Central memory CD8-positive, alpha-beta T cell (primary cell): ENCODE measurements around the gene TMEM219.
A peak's percentile ranks its signal among the peaks of the same experiment; 100 is the strongest.

Experiments used
- ATAC-seq: fragments of 150-1000 bp; cut with Tn5 transposase; replicated peaks from 2 replicates; pipeline ENCODE4 v1.10.0; 2022; ENCODE audit warnings: mild to moderate bottlenecking, moderate FRiP score, moderate number of reproducible peaks; ENCODE audit not compliant: poor library complexity, severe bottlenecking; ENCODE audit errors: extremely low read depth
- DNase-seq, 2 donors: peaks; one replicate each; pipeline ENCODE4 v3.0.0; 2021; ENCODE audit warnings: low spot score in 2 of 2
- H3K27ac Mint-ChIP-seq: one replicate; pipeline ENCODE4 v1.8.0; 2022; ENCODE audit warnings: low read depth, mild to moderate bottlenecking, moderate library complexity, mixed read lengths
- H3K27me3 Mint-ChIP-seq: one replicate; pipeline ENCODE4 v1.8.0; 2022; ENCODE audit warnings: mixed read lengths
- H3K36me3 Mint-ChIP-seq: one replicate; pipeline ENCODE4 v1.8.0; 2022; ENCODE audit warnings: mild to moderate bottlenecking, moderate library complexity, mixed read lengths; ENCODE audit not compliant: insufficient read depth
- H3K4me1 Mint-ChIP-seq: one replicate; pipeline ENCODE4 v1.8.0; 2022; ENCODE audit warnings: mixed read lengths
- H3K4me3 Mint-ChIP-seq: one replicate; pipeline ENCODE4 v1.8.0; 2022; ENCODE audit warnings: mild to moderate bottlenecking, moderate library complexity, mixed read lengths
- H3K9me3 Mint-ChIP-seq: one replicate; pipeline ENCODE4 v1.8.0; 2022; ENCODE audit warnings: mixed read lengths

Gene TMEM219

GRCh38 chr16:29962344-29962994 lies 590 bp downstream of the TMEM219 start:
- Mint-ChIP-seq H3K27ac (peak overlapping the region; percentile 91), H3K27me3 (no peaks in the 10 kb centered on the region), H3K9me3 (no peaks in the 10 kb centered on the region), H3K4me1 (peaks cover 16% of the 10 kb centered on the region), H3K4me3 (peak overlapping the region; percentile 89), H3K36me3 (peaks cover 9% of the 10 kb centered on the region)
- DNase-seq (no peak), ATAC-seq (no peak)

GRCh38 chr16:29963021-29963743 lies 1.3 kb downstream of the TMEM219 start:
- DNase-seq (no peak), ATAC-seq (no peak)
- peak overlapping the region; percentile 89 for H3K4me3 Mint-ChIP-seq
- H3K9me3 Mint-ChIP-seq: no peaks in the 10 kb centered on the region
- peaks cover 9% of the 10 kb centered on the region for H3K36me3 Mint-ChIP-seq
- peak overlapping the region; percentile 91 for H3K27ac Mint-ChIP-seq
- H3K4me1 Mint-ChIP-seq: peaks cover 16% of the 10 kb centered on the region
- H3K27me3 Mint-ChIP-seq: no peaks in the 10 kb centered on the region

- peaks cover 11% of the 10 kb centered on the region for H3K36me3 Mint-ChIP-seq
- no peaks in the 10 kb centered on the region for H3K9me3 Mint-ChIP-seq
- no peak overlapping the region for H3K27ac Mint-ChIP-seq
- H3K4me1 Mint-ChIP-seq: peaks cover 6% of the 10 kb centered on the region
- no peak overlapping the region for H3K4me3 Mint-ChIP-seq
- DNase-seq (no peak), ATAC-seq (no peak)
- H3K27me3 Mint-ChIP-seq: no peaks in the 10 kb centered on the region
Measured at GRCh38 chr16:29968205-29968604, 6.3 kb downstream of the TMEM219 start.

GRCh38 chr16:29971304-29971703 lies 9.4 kb downstream of the TMEM219 start:
- Mint-ChIP-seq H3K36me3 (peaks cover 13% of the 10 kb centered on the region), H3K4me1 (peaks cover 31% of the 10 kb centered on the region), H3K27ac (peak overlapping the region; percentile 36), H3K4me3 (no peak overlapping the region), H3K9me3 (no peaks in the 10 kb centered on the region), H3K27me3 (no peaks in the 10 kb centered on the region)
- no peak for DNase-seq
- ATAC-seq: no peak

GRCh38 chr16:29972500-29972899 lies 10.6 kb downstream of the TMEM219 start:
- no peak for ATAC-seq
- Mint-ChIP-seq H3K36me3 (peaks cover 13% of the 10 kb centered on the region), H3K4me1 (peaks cover 43% of the 10 kb centered on the region), H3K4me3 (peak overlapping the region; percentile 99), H3K27ac (peak overlapping the region; percentile 23), H3K9me3 (no peaks in the 10 kb centered on the region), H3K27me3 (no peaks in the 10 kb centered on the region)
- DNase-seq: no peak

- H3K27me3 Mint-ChIP-seq: no peaks in the 10 kb centered on the region
- ATAC-seq: no peak
- no peak for DNase-seq
- H3K27ac Mint-ChIP-seq: peak overlapping the region; percentile 23
- H3K4me1 Mint-ChIP-seq: peaks cover 46% of the 10 kb centered on the region
- peak overlapping the region; percentile 99 for H3K4me3 Mint-ChIP-seq
- peaks cover 13% of the 10 kb centered on the region for H3K36me3 Mint-ChIP-seq
- H3K9me3 Mint-ChIP-seq: no peaks in the 10 kb centered on the region
Measured at GRCh38 chr16:29972992-29973383, 11.1 kb downstream of the TMEM219 start.

GRCh38 chr16:29973384-29974246 lies 11.7 kb downstream of the TMEM219 start, which contains the start of gene TAOK2:
TAOK2 (plus strand) TSS chr16:29973868; CDS start chr16:29977773, 3,905 bp downstream.
- H3K27me3 Mint-ChIP-seq: no peaks in the 10 kb centered on the region
- H3K36me3 Mint-ChIP-seq: peaks cover 10% of the 10 kb centered on the region
- peaks cover 46% of the 10 kb centered on the region for H3K4me1 Mint-ChIP-seq
- H3K9me3 Mint-ChIP-seq: no peaks in the 10 kb centered on the region
- H3K27ac Mint-ChIP-seq: peak within 1 kb of the TSS; percentile 23
- DNase-seq: peak; percentile 85 to 87
- peak; percentile 81 for ATAC-seq
- peak within 1 kb of the TSS; percentile 99 for H3K4me3 Mint-ChIP-seq

- Mint-ChIP-seq H3K4me3 (peak overlapping the region; percentile 99), H3K27ac (peak overlapping the region; percentile 23), H3K4me1 (peaks cover 46% of the 10 kb centered on the region), H3K9me3 (no peaks in the 10 kb centered on the region), H3K36me3 (peaks cover 13% of the 10 kb centered on the region), H3K27me3 (no peaks in the 10 kb centered on the region)
- DNase-seq (no peak), ATAC-seq (no peak)
Measured at GRCh38 chr16:29974291-29975133, 12.6 kb downstream of the TMEM219 start.

GRCh38 chr16:29975134-29975538 lies 13.3 kb downstream of the TMEM219 start:
- peak overlapping the region; percentile 23 for H3K27ac Mint-ChIP-seq
- peaks cover 46% of the 10 kb centered on the region for H3K4me1 Mint-ChIP-seq
- H3K27me3 Mint-ChIP-seq: no peaks in the 10 kb centered on the region
- peak overlapping the region; percentile 99 for H3K4me3 Mint-ChIP-seq
- H3K36me3 Mint-ChIP-seq: peaks cover 16% of the 10 kb centered on the region
- ATAC-seq (no peak), DNase-seq (no peak)
- H3K9me3 Mint-ChIP-seq: no peaks in the 10 kb centered on the region

GRCh38 chr16:29975811-29976511 lies 14.1 kb downstream of the TMEM219 start:
- Mint-ChIP-seq H3K36me3 (peaks cover 19% of the 10 kb centered on the region), H3K27me3 (no peaks in the 10 kb centered on the region), H3K4me3 (peak overlapping the region; percentile 99), H3K9me3 (no peaks in the 10 kb centered on the region), H3K4me1 (peaks cover 46% of the 10 kb centered on the region), H3K27ac (peak overlapping the region; percentile 23)
- DNase-seq (no peak), ATAC-seq (no peak)

GRCh38 chr16:29977063-29977825 lies 15.4 kb downstream of the TMEM219 start:
- Mint-ChIP-seq H3K36me3 (peaks cover 17% of the 10 kb centered on the region), H3K9me3 (no peaks in the 10 kb centered on the region)

More at GRCh38 chr16:29977063-29977825, 15.4 kb downstream of the TMEM219 start:
- no peak for DNase-seq
- Mint-ChIP-seq H3K4me3 (no peak overlapping the region), H3K4me1 (peaks cover 46% of the 10 kb centered on the region), H3K27ac (peak overlapping the region; percentile 35), H3K27me3 (no peaks in the 10 kb centered on the region)
- ATAC-seq: no peak
